ENCODE measurements around the gene WDR5B. TPM values are rescaled to one million over a fixed set of nuclear protein-coding genes. Genes with fewer than 3 reads are reported as not detected.

WDR5B gene
- total RNA-seq (ENCODE audit: unreplicated experiment) = 3.4 TPM
- long read RNA-seq, partial matches to known transcripts = 0 of 3 reads
- long read RNA-seq, other reads (novel, unspliced or antisense) = 0 of 3 reads

DNA sequence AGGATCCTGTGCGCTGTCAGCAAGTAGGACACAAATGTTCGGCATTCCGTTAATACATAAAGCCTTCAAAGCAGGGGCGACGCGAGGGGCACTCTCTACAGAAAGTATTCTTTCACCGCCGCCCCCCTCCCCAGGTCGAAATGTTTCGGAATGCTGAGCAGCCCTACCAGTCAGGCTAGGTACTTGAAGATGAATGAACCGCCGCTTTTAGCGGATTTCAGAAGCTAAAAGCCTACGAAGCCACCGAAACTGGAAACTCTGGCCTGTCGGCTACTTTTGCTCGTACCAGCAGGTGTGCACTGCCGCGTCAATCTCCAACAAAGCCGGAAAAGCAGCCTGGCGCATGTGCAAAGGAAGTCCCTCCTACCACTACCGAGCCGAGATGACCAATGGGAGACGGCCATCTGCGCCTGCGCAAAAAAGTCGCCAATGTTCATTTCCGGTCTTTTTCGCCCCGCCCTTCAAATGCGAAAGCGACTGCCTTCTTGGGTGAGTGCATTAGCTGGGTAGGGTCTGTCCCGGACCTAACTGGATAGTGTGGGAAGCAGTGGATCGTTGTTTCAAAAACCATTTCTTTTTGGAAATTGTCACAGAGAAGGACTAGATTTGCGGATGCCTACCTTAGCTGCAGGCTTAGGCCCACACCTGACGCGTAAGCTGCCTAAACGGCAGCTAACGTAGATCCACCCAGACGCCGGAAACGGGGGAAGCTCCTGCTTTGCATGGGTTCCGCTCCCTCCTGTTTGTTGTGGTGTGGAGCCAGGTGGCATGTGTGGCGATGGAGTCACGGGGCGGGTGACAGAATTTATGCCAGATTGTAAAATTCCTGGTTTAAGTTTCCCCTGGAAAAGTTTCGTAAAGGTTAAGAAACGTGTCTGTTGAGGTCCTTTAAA, at the start of gene WDR5B:
Gene WDR5B, minus strand, starts transcription at position 301 of the 893 bp plus-strand sequence. CDS start 534 bp downstream, outside the sequence.
- Mint-ChIP-seq H3K4me3 (ENCODE audit: unreplicated experiment) (peak within 1 kb of the TSS; percentile 97), H3K4me1 (ENCODE audit: low read depth, unreplicated experiment) (peaks cover 7% of the 10 kb centered on the region), H3K27me3 (ENCODE audit: unreplicated experiment) (peaks cover 8% of the 10 kb centered on the region), H3K27ac (ENCODE audit: unreplicated experiment) (peak within 1 kb of the TSS; percentile 96), H3K36me3 (ENCODE audit: unreplicated experiment) (peaks cover 3% of the 10 kb centered on the region), H3K9me3 (ENCODE audit: unreplicated experiment) (peaks cover 8% of the 10 kb centered on the region)
- peak; percentile 99 for DNase-seq
- no peak for TF ChIP-seq CTCF (IDR thresholded peaks at IDR 0.05; ENCODE audit: partially characterized antibody, unreplicated experiment)

GRCh38 chr3:122464659-122465058, 48.8 kb upstream of the WDR5B start:
- Mint-ChIP-seq H3K4me3 (ENCODE audit: unreplicated experiment) (no peak overlapping the region), H3K4me1 (ENCODE audit: low read depth, unreplicated experiment) (no peaks in the 10 kb centered on the region), H3K36me3 (ENCODE audit: unreplicated experiment) (no peaks in the 10 kb centered on the region), H3K27me3 (ENCODE audit: unreplicated experiment) (no peaks in the 10 kb centered on the region), H3K9me3 (ENCODE audit: unreplicated experiment) (peaks cover under 1% of the 10 kb centered on the region), H3K27ac (ENCODE audit: unreplicated experiment) (no peak overlapping the region)
- TF ChIP-seq CTCF (IDR thresholded peaks at IDR 0.05; ENCODE audit: partially characterized antibody, unreplicated experiment) = no peak
- DNase-seq = no peak

DNA sequence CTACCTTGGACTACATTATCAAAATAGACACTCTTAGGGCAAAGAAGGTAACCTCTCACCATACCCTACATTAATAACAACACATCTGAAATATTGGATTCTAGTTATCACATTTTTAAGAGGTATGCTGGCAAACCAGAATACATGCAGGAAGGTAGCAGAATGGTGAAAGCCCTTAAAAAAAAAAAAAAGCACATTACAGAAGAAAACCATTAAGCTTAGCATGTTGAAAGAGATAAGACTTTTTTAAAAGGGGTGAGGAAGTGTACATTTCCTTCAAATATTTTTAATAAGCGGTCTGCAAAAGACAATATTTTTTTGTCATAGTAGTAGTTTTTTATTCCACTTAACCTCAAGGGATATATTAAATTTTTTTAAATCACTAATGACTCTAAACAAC, 46.5 kb upstream of the WDR5B start:
- no peaks in the 10 kb centered on the region for H3K36me3 Mint-ChIP-seq (ENCODE audit: unreplicated experiment)
- no peak for DNase-seq

DNA sequence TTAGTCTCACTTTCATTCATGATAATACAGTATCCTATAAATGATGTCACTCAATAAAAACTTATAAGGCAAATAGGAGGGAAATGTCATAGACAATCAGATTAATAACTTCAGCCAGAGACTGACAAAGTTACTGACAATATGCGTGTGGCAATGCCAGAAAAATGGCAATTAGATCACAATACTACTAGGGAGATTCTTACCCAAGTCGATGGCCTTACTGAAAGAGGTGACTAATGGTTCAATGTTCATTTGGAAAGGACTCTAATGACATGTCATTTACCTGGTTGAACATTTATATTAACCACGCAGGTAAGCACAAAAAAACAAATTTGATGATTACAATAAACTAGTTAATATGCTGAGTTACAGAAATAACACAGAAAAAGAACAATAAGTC, 45.9 kb upstream of the WDR5B start:
- DNase-seq = no peak
- no peak for TF ChIP-seq CTCF (IDR thresholded peaks at IDR 0.05; ENCODE audit: partially characterized antibody, unreplicated experiment)
- H3K36me3 Mint-ChIP-seq (ENCODE audit: unreplicated experiment) = no peaks in the 10 kb centered on the region
- H3K27me3 Mint-ChIP-seq (ENCODE audit: unreplicated experiment) = no peaks in the 10 kb centered on the region
- no peaks in the 10 kb centered on the region for H3K4me1 Mint-ChIP-seq (ENCODE audit: low read depth, unreplicated experiment)
- peaks cover 2% of the 10 kb centered on the region for H3K9me3 Mint-ChIP-seq (ENCODE audit: unreplicated experiment)
- H3K4me3 Mint-ChIP-seq (ENCODE audit: unreplicated experiment) = no peak overlapping the region
- H3K27ac Mint-ChIP-seq (ENCODE audit: unreplicated experiment) = no peak overlapping the region

More for the DNA sequence above, 46.5 kb upstream of the WDR5B start:
- H3K4me1 Mint-ChIP-seq (ENCODE audit: low read depth, unreplicated experiment) = no peaks in the 10 kb centered on the region
- H3K27ac Mint-ChIP-seq (ENCODE audit: unreplicated experiment) = no peak overlapping the region
- H3K9me3 Mint-ChIP-seq (ENCODE audit: unreplicated experiment) = peaks cover 2% of the 10 kb centered on the region
- H3K4me3 Mint-ChIP-seq (ENCODE audit: unreplicated experiment) = no peak overlapping the region
- TF ChIP-seq CTCF (IDR thresholded peaks at IDR 0.05; ENCODE audit: partially characterized antibody, unreplicated experiment) = no peak
- H3K27me3 Mint-ChIP-seq (ENCODE audit: unreplicated experiment) = no peaks in the 10 kb centered on the region

DNA sequence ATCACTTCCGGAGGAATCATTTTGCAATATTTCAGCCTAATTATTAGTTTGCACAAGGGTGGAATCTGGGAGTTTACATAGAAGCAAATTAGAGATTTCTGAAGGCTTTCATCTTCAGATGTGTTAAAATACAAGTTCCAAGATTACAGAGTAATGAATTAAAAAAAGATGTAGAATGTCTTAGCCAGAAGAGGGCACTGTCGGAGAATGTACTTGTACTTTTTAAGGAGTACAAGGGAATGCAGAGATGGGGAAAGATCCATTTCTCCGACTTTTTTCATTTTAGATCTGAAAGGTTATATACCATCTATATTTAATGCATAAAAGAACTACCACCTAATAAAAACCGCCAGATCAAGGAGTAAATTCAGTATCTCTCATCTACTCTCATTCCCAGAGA, 43.1 kb upstream of the WDR5B start:
- Mint-ChIP-seq H3K27ac (ENCODE audit: unreplicated experiment) (no peak overlapping the region), H3K27me3 (ENCODE audit: unreplicated experiment) (no peaks in the 10 kb centered on the region), H3K4me3 (ENCODE audit: unreplicated experiment) (no peak overlapping the region), H3K9me3 (ENCODE audit: unreplicated experiment) (peaks cover 2% of the 10 kb centered on the region), H3K36me3 (ENCODE audit: unreplicated experiment) (no peaks in the 10 kb centered on the region), H3K4me1 (ENCODE audit: low read depth, unreplicated experiment) (no peaks in the 10 kb centered on the region)
- TF ChIP-seq CTCF (IDR thresholded peaks at IDR 0.05; ENCODE audit: partially characterized antibody, unreplicated experiment) = peak; percentile 30
- DNase-seq = no peak
